NT2/D1 (cell line): ENCODE measurements around the gene GRIK1.
A peak's percentile ranks its signal among the peaks of the same experiment; 100 is the strongest.

ENCODE experiments used
- DNase-seq: peaks from one replicate; pipeline ENCODE4 v3.0.0-alpha.2; 2011; ENCODE audit warnings: low read depth, low spot score
- H3K27me3 ChIP-seq: 2 replicates; pipeline ENCODE4 v1.6.0; 2011; ENCODE audit warnings: mild to moderate bottlenecking; ENCODE audit not compliant: insufficient read length, insufficient read depth
- H3K36me3 ChIP-seq: 2 replicates; pipeline ENCODE4 v1.6.1; 2011; ENCODE audit warnings: mild to moderate bottlenecking, low read length, mixed read lengths; ENCODE audit not compliant: insufficient read depth, insufficient read length
- H3K4me1 ChIP-seq: 2 replicates; pipeline ENCODE4 v1.5.1; 2011; ENCODE audit not compliant: insufficient read depth, insufficient read length
- H3K4me3 ChIP-seq: 2 replicates; pipeline ENCODE4 v1.5.1; 2011; ENCODE audit warnings: low read depth; ENCODE audit not compliant: insufficient read length
- H3K9ac ChIP-seq: 2 replicates; pipeline ENCODE4 v1.6.0; 2011; ENCODE audit warnings: low read depth; ENCODE audit not compliant: insufficient read length
- H3K9me3 ChIP-seq: 2 replicates; pipeline ENCODE4 v1.5.1; 2011; ENCODE audit warnings: mild to moderate bottlenecking, low read length; ENCODE audit not compliant: insufficient read depth
- SUZ12 ChIP-seq: IDR thresholded peaks from 2 replicates; pipeline ENCODE4 v1.6.1; 2011; ENCODE audit not compliant: insufficient read length, insufficient read depth; ENCODE audit errors: extremely low read depth
- YY1 ChIP-seq: IDR thresholded peaks from 2 replicates; pipeline ENCODE4 v1.6.1; 2011; ENCODE audit not compliant: insufficient read length, insufficient read depth
- ZNF274 ChIP-seq: IDR thresholded peaks from 2 replicates; pipeline ENCODE4 v1.6.1; 2011; ENCODE audit warnings: mild to moderate bottlenecking, low read depth, low read length

The GRIK1 gene

DNA sequence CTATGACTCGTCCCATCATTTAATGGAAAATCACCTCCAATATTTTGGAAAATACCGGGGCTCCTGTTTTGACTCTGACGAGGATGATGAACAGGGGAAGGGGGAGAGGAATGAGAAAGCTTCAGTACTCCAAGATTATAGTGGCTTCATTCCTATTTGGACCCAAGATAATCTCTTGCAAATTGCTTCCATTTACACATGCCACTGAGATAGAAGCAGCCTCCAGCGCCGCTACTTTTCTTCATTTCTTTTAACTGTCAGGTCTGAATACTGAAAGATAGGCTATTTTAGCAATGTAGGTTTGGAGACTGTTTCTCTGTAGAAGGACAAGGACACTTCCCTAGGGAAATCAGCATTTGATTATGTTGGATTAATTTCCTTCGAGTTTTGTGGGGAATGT lies 565 bp upstream of the GRIK1 start:
- Histone ChIP-seq H3K9me3 (0 out of 2 replicates have a peak, but pooled peaks cover 5% of the 10 kb centered on the region), H3K4me1 (no peaks in the 10 kb centered on the region), H3K27me3 (peaks cover 63% of the 10 kb centered on the region), H3K4me3 (peak overlapping the region; percentile 77), H3K9ac (no peak overlapping the region), H3K36me3 (no peaks in the 10 kb centered on the region)
- TF ChIP-seq ZNF274 (no peak), YY1 (no peak), SUZ12 (no peak)
- no peak for DNase-seq

DNA sequence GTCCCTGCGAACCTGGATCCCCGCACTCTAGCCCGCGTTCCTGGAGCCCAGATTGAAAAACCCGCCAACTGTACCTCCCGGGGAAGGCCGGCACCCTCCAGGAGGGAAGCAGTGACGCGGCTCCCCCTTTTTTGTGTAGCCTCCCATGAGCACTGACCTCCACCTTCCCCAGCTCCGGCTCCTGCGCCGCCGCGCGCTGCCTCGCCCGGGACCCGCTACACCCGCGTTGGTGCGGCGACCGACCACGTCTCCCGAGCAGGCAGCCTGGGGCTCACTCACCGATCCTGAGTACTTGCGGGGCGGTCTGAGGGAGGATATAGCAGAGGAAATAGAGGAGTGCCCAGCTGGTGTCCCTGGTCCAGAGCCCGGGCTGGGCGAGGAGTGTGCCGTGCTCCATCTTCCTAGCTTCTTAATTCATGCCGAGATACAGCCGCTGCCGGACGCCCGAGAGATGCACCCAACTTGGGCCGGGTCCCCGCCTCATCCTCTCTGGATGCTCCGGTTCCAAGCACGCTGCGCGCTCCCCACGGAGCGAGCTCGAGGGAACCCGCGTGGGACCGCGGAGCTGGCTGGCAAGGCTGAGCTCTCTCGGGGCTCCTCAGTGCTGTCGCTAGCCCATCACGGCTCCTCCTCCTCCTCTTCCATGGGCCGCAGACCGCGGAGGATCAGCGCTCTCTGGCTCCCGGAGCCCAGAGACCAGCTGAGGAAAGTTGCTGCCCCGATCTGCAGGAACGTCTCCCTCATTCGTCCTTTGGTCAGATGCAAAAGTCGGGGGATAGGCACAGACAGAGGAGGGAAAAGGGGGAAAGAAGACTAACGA lies 482 bp downstream of the GRIK1 start:
- no peak for DNase-seq
- peak overlapping the region; percentile 78 for H3K9ac ChIP-seq
- TF ChIP-seq YY1 = no peak
- TF ChIP-seq ZNF274 = no peak
- TF ChIP-seq SUZ12 = no peak
- peak overlapping the region; percentile 77 for H3K4me3 ChIP-seq
- peaks cover 63% of the 10 kb centered on the region for H3K27me3 ChIP-seq
- no peaks in the 10 kb centered on the region for H3K4me1 ChIP-seq
- no peaks in the 10 kb centered on the region for H3K36me3 ChIP-seq
- H3K9me3 ChIP-seq = 0 out of 2 replicates have a peak, but pooled peaks cover 5% of the 10 kb centered on the region

DNA sequence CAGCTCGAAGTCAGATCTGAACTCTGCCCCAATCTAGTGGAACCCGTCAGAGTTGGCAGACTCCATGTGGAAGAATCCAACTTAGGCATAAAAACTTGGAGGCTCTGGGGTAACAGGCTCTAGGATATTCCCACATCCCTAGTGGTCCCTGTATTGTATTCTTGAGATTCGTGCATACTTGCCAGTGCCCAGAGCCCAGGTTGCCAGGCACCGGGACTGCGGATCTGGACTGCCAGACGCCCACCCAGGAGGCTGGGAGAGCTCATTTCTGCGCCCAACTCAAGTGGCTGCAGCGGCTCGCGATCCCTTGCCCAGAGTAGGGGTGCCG lies 1.1 kb downstream of the GRIK1 start:
- Histone ChIP-seq H3K9me3 (0 out of 2 replicates have a peak, but pooled peaks cover 5% of the 10 kb centered on the region), H3K4me1 (no peaks in the 10 kb centered on the region), H3K4me3 (peak overlapping the region; percentile 77), H3K36me3 (no peaks in the 10 kb centered on the region), H3K9ac (peak overlapping the region; percentile 78), H3K27me3 (peaks cover 63% of the 10 kb centered on the region)
- no peak for TF ChIP-seq YY1
- DNase-seq = no peak

DNA sequence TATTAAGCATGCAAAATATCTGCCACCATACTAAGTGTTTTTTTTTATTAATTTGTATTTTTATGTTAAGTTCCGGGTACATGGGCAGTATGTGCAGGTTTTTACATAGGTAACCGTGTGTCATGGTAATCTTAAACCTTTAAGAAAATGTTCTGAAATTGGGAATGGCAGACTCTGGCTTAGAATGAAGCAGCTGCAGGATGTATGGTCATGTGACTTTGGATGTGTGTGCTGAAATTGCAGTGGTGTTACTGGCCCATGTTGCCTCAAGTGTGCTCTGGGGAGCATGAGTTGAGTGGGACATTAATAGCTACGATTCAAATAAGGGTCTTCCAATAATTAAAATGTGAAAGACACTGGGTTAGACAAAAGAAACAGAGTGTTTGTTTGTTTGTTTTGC lies 6.7 kb downstream of the GRIK1 start:
- no peak for DNase-seq
- Histone ChIP-seq H3K4me1 (no peaks in the 10 kb centered on the region), H3K9ac (no peak overlapping the region), H3K27me3 (peaks cover 20% of the 10 kb centered on the region), H3K9me3 (no peaks in the 10 kb centered on the region), H3K36me3 (no peaks in the 10 kb centered on the region), H3K4me3 (no peak overlapping the region)
- no peak for TF ChIP-seq ZNF274
- TF ChIP-seq SUZ12 = no peak
- no peak for TF ChIP-seq YY1

- DNase-seq = no peak
- TF ChIP-seq SUZ12 (no peak), YY1 (no peak), ZNF274 (no peak)
- H3K27me3 ChIP-seq = no peaks in the 10 kb centered on the region
- H3K4me3 ChIP-seq = no peak overlapping the region
- H3K36me3 ChIP-seq = no peaks in the 10 kb centered on the region
- no peaks in the 10 kb centered on the region for H3K9me3 ChIP-seq
- no peak overlapping the region for H3K9ac ChIP-seq
- no peaks in the 10 kb centered on the region for H3K4me1 ChIP-seq
Measured at GRCh38 chr21:29928537-29928936, 11.3 kb downstream of the GRIK1 start.

DNA sequence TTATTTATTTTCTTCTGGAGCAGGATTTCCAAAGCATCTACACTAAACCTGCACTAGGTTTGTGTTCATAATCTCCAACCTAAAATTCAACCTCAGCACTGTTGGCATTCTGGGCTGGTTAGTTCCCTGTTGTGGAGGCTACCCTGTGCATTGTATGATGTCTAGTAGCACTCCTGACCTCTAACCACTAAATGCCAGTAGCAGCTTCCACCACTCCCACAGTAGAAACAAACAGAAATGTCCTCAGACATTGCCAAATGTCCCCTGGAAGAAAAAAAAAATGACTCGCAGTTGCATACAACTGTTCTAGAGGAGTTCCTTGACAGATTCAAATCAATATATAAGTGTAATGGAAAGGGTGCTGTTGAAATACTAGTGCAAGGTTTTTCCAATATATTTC lies 18.9 kb downstream of the GRIK1 start:
- no peaks in the 10 kb centered on the region for H3K36me3 ChIP-seq
- no peak overlapping the region for H3K4me3 ChIP-seq
- no peaks in the 10 kb centered on the region for H3K9me3 ChIP-seq
- H3K27me3 ChIP-seq = no peaks in the 10 kb centered on the region
- TF ChIP-seq SUZ12 (no peak), YY1 (no peak), ZNF274 (no peak)
- no peak overlapping the region for H3K9ac ChIP-seq
- DNase-seq = no peak
- H3K4me1 ChIP-seq = no peaks in the 10 kb centered on the region

GRCh38 chr21:29914326-29914725 lies 25.5 kb downstream of the GRIK1 start:
- TF ChIP-seq ZNF274 = no peak
- no peak for TF ChIP-seq SUZ12
- no peak for TF ChIP-seq YY1
- Histone ChIP-seq H3K4me1 (no peaks in the 10 kb centered on the region), H3K9me3 (peaks cover 24% of the 10 kb centered on the region), H3K36me3 (no peaks in the 10 kb centered on the region), H3K9ac (no peak overlapping the region), H3K4me3 (no peak overlapping the region), H3K27me3 (no peaks in the 10 kb centered on the region)
- DNase-seq = no peak
